Fibroblast of lung (primary cell): ENCODE measurements around the gene MAP7D2. TPM values are rescaled to one million over a fixed set of nuclear protein-coding genes. Genes with fewer than 3 reads are reported as not detected.
"Not testable (repeated sequence)": the region's sequence is repeated elsewhere in the genome, so short reads cannot be mapped to it uniquely, and the experiment has no call there.

Experiments
- DNase-seq, 2 donors: peaks; one replicate each; pipeline versions ENCODE4 v3.0.0 to v3.0.0-alpha.2; 2010; ENCODE audit warnings: low read depth in 2 of 2
- H2AFZ ChIP-seq: 2 replicates; pipeline ENCODE4 v1.5.1; 2012; ENCODE audit warnings: low read length, control low read depth, inconsistent platforms
- H3K27ac ChIP-seq: 2 replicates; pipeline ENCODE4 v1.5.1; 2011; ENCODE audit warnings: low read length, control low read depth; ENCODE audit not compliant: insufficient read depth
- H3K27me3 ChIP-seq: 2 replicates; pipeline ENCODE4 v1.5.1; 2011; ENCODE audit warnings: mild to moderate bottlenecking, low read length; ENCODE audit not compliant: control insufficient read depth, insufficient read depth
- H3K36me3 ChIP-seq: 2 replicates; pipeline ENCODE4 v1.5.1; 2011; ENCODE audit warnings: low read length; ENCODE audit not compliant: control insufficient read depth, insufficient read depth
- H3K4me1 ChIP-seq: 2 replicates; pipeline ENCODE4 v1.5.1; 2011; ENCODE audit warnings: low read length; ENCODE audit not compliant: control insufficient read depth, insufficient read depth; ENCODE audit errors: extremely low read depth
- H3K4me2 ChIP-seq: 2 replicates; pipeline ENCODE4 v1.5.1; 2011; ENCODE audit warnings: low read length, control low read depth; ENCODE audit not compliant: insufficient read depth; ENCODE audit errors: extremely low read depth
- H3K4me3 ChIP-seq, 4 experiments: fragments of 200-600 bp in 1 of 4; sonication (generic) in 1 of 4; replicated peaks in 1 of 4; 2 replicates each; pipeline ENCODE4 v1.5.1; 2011 to 2016; ENCODE audit warnings: low read length in 4 of 4, low read depth in 3 of 4, mild to moderate bottlenecking in 3 of 4, control low read depth in 2 of 4, inconsistent platforms in 1 of 4, mixed read lengths in 1 of 4; ENCODE audit not compliant: insufficient read depth in 1 of 4; ENCODE audit errors: control extremely low read depth in 1 of 4
- H3K79me2 ChIP-seq: 2 replicates; pipeline ENCODE4 v1.5.1; 2012; ENCODE audit warnings: mild to moderate bottlenecking, low read length, inconsistent platforms; ENCODE audit not compliant: control insufficient read depth, insufficient read depth
- H3K9ac ChIP-seq: 2 replicates; pipeline ENCODE4 v1.5.1; 2011; ENCODE audit warnings: mild to moderate bottlenecking, low read length, control low read depth; ENCODE audit not compliant: insufficient read depth
- H3K9me3 ChIP-seq: 2 replicates; pipeline ENCODE4 v1.5.1; 2012; ENCODE audit warnings: low read depth, low read length; ENCODE audit not compliant: control insufficient read depth, insufficient read depth
- H4K20me1 ChIP-seq: 2 replicates; pipeline ENCODE4 v1.5.1; 2011; ENCODE audit warnings: low read length; ENCODE audit not compliant: control insufficient read depth, insufficient read depth; ENCODE audit errors: extremely low read depth
- CTCF ChIP-seq, 2 donors: IDR thresholded peaks in 1 of 2; conservative IDR thresholded peaks in 1 of 2; 1 replicate in 1 of 2; 2 replicates in 1 of 2; pipeline ENCODE4 v1.5.1; 2011 to 2012; ENCODE audit warnings: low read length in 2 of 2, control low read depth in 1 of 2, inconsistent platforms in 1 of 2, low read depth in 1 of 2, mild to moderate bottlenecking in 1 of 2
- EZH2 ChIP-seq: IDR thresholded peaks from 2 replicates; pipeline ENCODE4 v1.5.1; 2012; ENCODE audit warnings: low read length, control low read depth, mild to moderate bottlenecking; ENCODE audit errors: missing control alignments
- polyA plus RNA-seq, 2 donors: library from polyadenylated mRNA; depleted of rRNA in 1 of 2; stranded (reverse) in 1 of 2; unstranded in 1 of 2; fragments of >200 nt; gene quantifications; 2 replicates each; pipeline ENCODE4 v1.2.1, GENCODE V29; 2011 to 2012; ENCODE audit warnings: missing spikeins in 1 of 2
- total RNA-seq: library from RNA; depleted of rRNA; stranded (reverse); fragments of >200 nt; gene quantifications from 2 replicates; pipeline ENCODE4 v1.2.1, GENCODE V29; 2014

Gene MAP7D2
- total and polyA plus RNA-seq, 2 donors (not counting 1 experiment from before 2014, with no cell fraction given): under 0.01 to 0.26 TPM

GRCh38 chrX:20129547-20129946, 12.8 kb upstream of the MAP7D2 start:
- H4K20me1 ChIP-seq: no peaks in the 10 kb centered on the region
- no peaks in the 10 kb centered on the region for H3K36me3 ChIP-seq
- no peaks in the 10 kb centered on the region for H3K79me2 ChIP-seq
- no peaks in the 10 kb centered on the region for H3K27me3 ChIP-seq
- no peak overlapping the region for H3K27ac ChIP-seq
- no peak overlapping the region for H2AFZ ChIP-seq
- TF ChIP-seq CTCF (conservative IDR thresholded peaks at IDR 0.05 in 1 of 2, IDR thresholded peaks at IDR 0.05 in 1 of 2; ENCODE audit: low read depth in 1 of 2, low read length in 2 of 2) (no peak), EZH2 (no peak)
- no peaks in the 10 kb centered on the region for H3K9me3 ChIP-seq
- no peaks in the 10 kb centered on the region for H3K4me1 ChIP-seq
- no peak overlapping the region for H3K4me2 ChIP-seq
- no peak overlapping the region for H3K4me3 ChIP-seq
- DNase-seq: peak in 1 of 2 donors; percentile 46
- no peak overlapping the region for H3K9ac ChIP-seq

- Histone ChIP-seq H3K79me2 (no peaks in the 10 kb centered on the region), H3K9ac (no peak overlapping the region), H3K4me1 (no peaks in the 10 kb centered on the region), H3K4me2 (no peak overlapping the region), H3K27me3 (no peaks in the 10 kb centered on the region), H4K20me1 (no peaks in the 10 kb centered on the region), H3K27ac (no peak overlapping the region), H2AFZ (no peak overlapping the region), H3K4me3 (no peak overlapping the region), H3K36me3 (no peaks in the 10 kb centered on the region), H3K9me3 (no peaks in the 10 kb centered on the region)
- DNase-seq: peak in 1 of 2 donors; percentile 40
- TF ChIP-seq EZH2 (no peak), CTCF (conservative IDR thresholded peaks at IDR 0.05 in 1 of 2, IDR thresholded peaks at IDR 0.05 in 1 of 2; ENCODE audit: low read depth in 1 of 2, low read length in 2 of 2) (no peak)
Observed at GRCh38 chrX:20128670-20129069, 12.0 kb upstream of the MAP7D2 start.

GRCh38 chrX:20127440-20127839, 10.7 kb upstream of the MAP7D2 start:
- not testable (repeated sequence) for H2AFZ ChIP-seq, H3K36me3 ChIP-seq, H3K27ac ChIP-seq, H3K9ac ChIP-seq, H3K27me3 ChIP-seq, H3K79me2 ChIP-seq, H3K4me2 ChIP-seq, DNase-seq, H4K20me1 ChIP-seq, H3K9me3 ChIP-seq, H3K4me3 ChIP-seq, H3K4me1 ChIP-seq
- peak in 1 of 2 donors; percentile 19 for TF ChIP-seq CTCF (conservative IDR thresholded peaks at IDR 0.05 in 1 of 2, IDR thresholded peaks at IDR 0.05 in 1 of 2; ENCODE audit: low read depth in 1 of 2, low read length in 2 of 2)

GRCh38 chrX:20126833-20127232, 10.1 kb upstream of the MAP7D2 start:
- H3K4me1 ChIP-seq, H3K9ac ChIP-seq, DNase-seq, H3K9me3 ChIP-seq, H4K20me1 ChIP-seq, H3K36me3 ChIP-seq, H2AFZ ChIP-seq, H3K27me3 ChIP-seq, H3K4me2 ChIP-seq, H3K79me2 ChIP-seq, H3K27ac ChIP-seq, H3K4me3 ChIP-seq: not testable (repeated sequence)
